OCI-LY1 (cell line): ENCODE measurements around the gene ADGRG7.
A peak's percentile ranks its signal among the peaks of the same experiment; 100 is the strongest.

Experiments
- H2AFZ ChIP-seq: fragments of 200-600 bp; sonication (generic), shearing (Covaris generic); 2 replicates; pipeline ENCODE4 v1.6.0; 2014; ENCODE audit warnings: antibody characterized with exemption, mild to moderate bottlenecking, low read length
- H3F3A ChIP-seq: fragments of 200-600 bp; sonication (generic), shearing (Covaris generic); 2 replicates; pipeline ENCODE4 v1.6.0; 2014; ENCODE audit warnings: mild to moderate bottlenecking, antibody characterized with exemption, low read length, moderate library complexity; ENCODE audit not compliant: insufficient read depth
- H3K27ac ChIP-seq: fragments of 200-600 bp; sonication (generic); 2 replicates; pipeline ENCODE4 v1.5.1; 2014; ENCODE audit warnings: low read length, mixed run types, mild to moderate bottlenecking, low read depth; ENCODE audit not compliant: poor library complexity, severe bottlenecking
- H3K27me3 ChIP-seq: fragments of 200-600 bp; sonication (generic); 2 replicates; pipeline ENCODE4 v1.6.0; 2014; ENCODE audit warnings: antibody characterized with exemption, mild to moderate bottlenecking, low read length, moderate library complexity; ENCODE audit not compliant: insufficient read depth
- H3K36me3 ChIP-seq: fragments of 200-600 bp; sonication (generic); 2 replicates; pipeline ENCODE4 v1.6.1; 2014; ENCODE audit warnings: mild to moderate bottlenecking, antibody characterized with exemption, low read length, moderate library complexity, mixed read lengths; ENCODE audit not compliant: insufficient read depth
- H3K4me1 ChIP-seq: fragments of 200-600 bp; sonication (generic); 2 replicates; pipeline ENCODE4 v1.5.1; 2014; ENCODE audit warnings: mild to moderate bottlenecking, low read length, moderate library complexity; ENCODE audit not compliant: insufficient read depth, severe bottlenecking
- H3K4me2 ChIP-seq: fragments of 200-600 bp; sonication (generic), shearing (Covaris generic); 2 replicates; pipeline ENCODE4 v1.6.1; 2014; ENCODE audit warnings: low read length
- H3K4me3 ChIP-seq: fragments of 200-600 bp; sonication (generic); 2 replicates; pipeline ENCODE4 v1.5.1; 2014; ENCODE audit warnings: low read length, low read depth, mild to moderate bottlenecking, mixed read lengths; ENCODE audit not compliant: poor library complexity, severe bottlenecking
- H3K79me2 ChIP-seq: fragments of 200-600 bp; shearing (Covaris generic); 2 replicates; pipeline ENCODE4 v1.6.1; 2016; ENCODE audit warnings: mixed run types, low read length, mixed read lengths; ENCODE audit not compliant: insufficient read depth
- H3K9ac ChIP-seq: fragments of 200-600 bp; sonication (generic), shearing (Covaris generic); 2 replicates; pipeline ENCODE4 v1.6.1; 2014; ENCODE audit warnings: mild to moderate bottlenecking, low read length, mixed read lengths
- H3K9me2 ChIP-seq: fragments of 200-600 bp; sonication (generic), shearing (Covaris generic); 2 replicates; pipeline ENCODE4 v1.6.1; 2014; ENCODE audit warnings: low read depth, mild to moderate bottlenecking, low read length, mixed read lengths
- H3K9me3 ChIP-seq: fragments of 200-600 bp; shearing (Covaris generic); 2 replicates; pipeline ENCODE4 v1.6.1; 2014; ENCODE audit warnings: low read length, mixed read lengths
- H4K20me1 ChIP-seq: fragments of 200-600 bp; sonication (generic), shearing (Covaris generic); 2 replicates; pipeline ENCODE4 v1.6.0; 2016; ENCODE audit warnings: mild to moderate bottlenecking, low read length; ENCODE audit not compliant: insufficient read depth
- CTCF ChIP-seq: fragments of 200-600 bp; sonication (generic), shearing (Covaris generic); IDR thresholded peaks from 2 replicates; pipeline ENCODE4 v1.5.1; 2017; ENCODE audit warnings: mild to moderate bottlenecking, antibody characterized with exemption, low read length, moderate library complexity, mixed read lengths
- EZH2 ChIP-seq: fragments of 200-600 bp; sonication (generic), shearing (Covaris generic); IDR thresholded peaks from 2 replicates; pipeline ENCODE4 v1.8.0; 2017; ENCODE audit warnings: borderline replicate concordance, mixed run types, mild to moderate bottlenecking, antibody characterized with exemption, low read length, moderate library complexity, mixed read lengths

Gene ADGRG7

GRCh38 chr3:100590114-100590839, 19.1 kb upstream of the ADGRG7 start:
- Histone ChIP-seq H3K9ac (no peak overlapping the region), H3K4me3 (no peak overlapping the region)
- TF ChIP-seq CTCF (peak; percentile 86), EZH2 (no peak)

GRCh38 chr3:100590840-100591147, 18.6 kb upstream of the ADGRG7 start:
- H3K4me1 ChIP-seq, result no peaks in the 10 kb centered on the region
- no peak overlapping the region for H2AFZ ChIP-seq
- no peak overlapping the region for H3K27ac ChIP-seq
- H3K79me2 ChIP-seq, result no peaks in the 10 kb centered on the region
- H3K9me3 ChIP-seq, result no peaks in the 10 kb centered on the region
- no peaks in the 10 kb centered on the region for H4K20me1 ChIP-seq
- H3F3A ChIP-seq, result no peaks in the 10 kb centered on the region
- no peaks in the 10 kb centered on the region for H3K9me2 ChIP-seq
- no peaks in the 10 kb centered on the region for H3K36me3 ChIP-seq
- no peak overlapping the region for H3K4me2 ChIP-seq
- no peaks in the 10 kb centered on the region for H3K27me3 ChIP-seq
- no peak for TF ChIP-seq EZH2
- TF ChIP-seq CTCF, result no peak
- H3K4me3 ChIP-seq, result no peak overlapping the region
- H3K9ac ChIP-seq, result no peak overlapping the region

More at GRCh38 chr3:100590114-100590839, 19.1 kb upstream of the ADGRG7 start:
- Histone ChIP-seq H3K36me3 (no peaks in the 10 kb centered on the region; the same call in 1 of the 2 replicates), H3K4me2 (no peak overlapping the region), H2AFZ (no peak overlapping the region), H3K4me1 (no peaks in the 10 kb centered on the region), H3K9me3 (no peaks in the 10 kb centered on the region), H3F3A (no peaks in the 10 kb centered on the region), H3K27me3 (no peaks in the 10 kb centered on the region), H4K20me1 (no peaks in the 10 kb centered on the region), H3K9me2 (no peaks in the 10 kb centered on the region), H3K79me2 (no peaks in the 10 kb centered on the region), H3K27ac (no peak overlapping the region)

- Histone ChIP-seq H3F3A (no peaks in the 10 kb centered on the region), H3K9ac (no peak overlapping the region), H2AFZ (no peak overlapping the region), H3K36me3 (no peaks in the 10 kb centered on the region), H3K9me2 (no peaks in the 10 kb centered on the region), H3K79me2 (no peaks in the 10 kb centered on the region), H3K9me3 (no peaks in the 10 kb centered on the region), H3K4me1 (no peaks in the 10 kb centered on the region), H3K27ac (no peak overlapping the region), H4K20me1 (no peaks in the 10 kb centered on the region), H3K27me3 (no peaks in the 10 kb centered on the region), H3K4me2 (no peak overlapping the region), H3K4me3 (no peak overlapping the region)
- TF ChIP-seq CTCF, result no peak
- TF ChIP-seq EZH2, result no peak
These were observed 18.0 kb upstream of the ADGRG7 start for GRCh38 chr3:100591411-100591810.
